K562 (cell line): ENCODE data around the gene WDR62.
"Not testable (repeated sequence)": the region's sequence is repeated elsewhere in the genome, so short reads cannot be mapped to it uniquely, and the experiment has no call there.

Experiments
- HNRNPL ChIP-seq: fragments of 200-400 bp; formaldehyde crosslinking; IDR thresholded peaks from 2 replicates; pipeline ENCODE4 v1.6.1; 2017; ENCODE audit warnings: low read depth, mild to moderate bottlenecking, low read length
- POLR2A ChIP-seq: fragments of 450-650 bp; conservative IDR thresholded peaks from 2 replicates; pipeline ENCODE4 v1.6.1; 2016
- ZFP36 ChIP-seq: fragments of 150-350 bp; IDR thresholded peaks from 2 replicates; pipeline ENCODE4 v1.6.1; 2018; ENCODE audit warnings: low read length, low read depth; ENCODE audit not compliant: partially characterized antibody
- TF ChIP-seq, protein P1 (sequence below), 3 experiments: IDR thresholded peaks in 2 of 3; conservative IDR thresholded peaks in 1 of 3; 2 replicates each; pipeline ENCODE4 v1.5.1; 2011 to 2012; ENCODE audit warnings: low read length in 3 of 3, mild to moderate bottlenecking in 3 of 3, control low read depth in 2 of 3, improper control_type of control experiment in 1 of 3, inconsistent platforms in 1 of 3, low read depth in 1 of 3, mixed read lengths in 1 of 3, moderate library complexity in 1 of 3; ENCODE audit not compliant: insufficient read depth in 2 of 3

DNA sequence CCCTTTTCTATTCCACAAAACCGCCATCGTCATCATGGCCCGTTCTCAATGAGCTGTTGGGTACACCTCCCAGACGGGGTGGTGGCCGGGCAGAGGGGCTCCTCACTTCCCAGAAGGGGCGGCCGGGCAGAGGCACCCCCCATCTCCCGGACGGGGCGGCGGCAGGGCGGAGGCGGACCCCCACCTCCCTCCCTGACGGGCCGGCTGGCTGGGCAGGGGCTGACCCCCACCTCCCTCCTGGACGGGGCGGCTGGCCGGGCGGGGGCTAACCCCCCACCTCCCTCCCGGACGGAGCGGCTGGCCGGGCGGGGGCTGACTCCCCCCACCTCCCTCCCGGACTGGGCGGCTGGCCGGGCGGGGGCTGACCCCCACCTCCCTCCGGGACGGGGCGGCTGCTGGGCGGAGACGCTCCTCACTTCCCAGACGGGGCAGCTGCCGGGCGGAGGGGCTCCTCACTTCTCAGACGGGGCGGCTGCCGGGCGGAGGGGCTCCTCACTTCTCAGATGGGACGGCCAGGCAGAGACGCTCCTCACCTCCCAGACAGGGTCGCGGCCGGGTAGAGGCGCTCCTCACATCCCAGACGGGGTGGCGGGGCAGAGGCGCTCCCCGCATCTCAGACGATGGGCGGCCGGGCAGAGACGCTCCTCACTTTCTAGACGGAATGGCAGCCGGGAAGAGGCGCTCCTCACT is 14.3 kb downstream of the WDR62 start:
- TF ChIP-seq, protein P1, sequence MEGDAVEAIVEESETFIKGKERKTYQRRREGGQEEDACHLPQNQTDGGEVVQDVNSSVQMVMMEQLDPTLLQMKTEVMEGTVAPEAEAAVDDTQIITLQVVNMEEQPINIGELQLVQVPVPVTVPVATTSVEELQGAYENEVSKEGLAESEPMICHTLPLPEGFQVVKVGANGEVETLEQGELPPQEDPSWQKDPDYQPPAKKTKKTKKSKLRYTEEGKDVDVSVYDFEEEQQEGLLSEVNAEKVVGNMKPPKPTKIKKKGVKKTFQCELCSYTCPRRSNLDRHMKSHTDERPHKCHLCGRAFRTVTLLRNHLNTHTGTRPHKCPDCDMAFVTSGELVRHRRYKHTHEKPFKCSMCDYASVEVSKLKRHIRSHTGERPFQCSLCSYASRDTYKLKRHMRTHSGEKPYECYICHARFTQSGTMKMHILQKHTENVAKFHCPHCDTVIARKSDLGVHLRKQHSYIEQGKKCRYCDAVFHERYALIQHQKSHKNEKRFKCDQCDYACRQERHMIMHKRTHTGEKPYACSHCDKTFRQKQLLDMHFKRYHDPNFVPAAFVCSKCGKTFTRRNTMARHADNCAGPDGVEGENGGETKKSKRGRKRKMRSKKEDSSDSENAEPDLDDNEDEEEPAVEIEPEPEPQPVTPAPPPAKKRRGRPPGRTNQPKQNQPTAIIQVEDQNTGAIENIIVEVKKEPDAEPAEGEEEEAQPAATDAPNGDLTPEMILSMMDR (IDR thresholded peaks at IDR 0.05 in 2 of 3, conservative IDR thresholded peaks at IDR 0.05 in 1 of 3; ENCODE audit: insufficient read depth in 2 of 3, low read depth in 1 of 3, low read length in 3 of 3), result not testable (repeated sequence)
- not testable (repeated sequence) for TF ChIP-seq POLR2A, ZFP36, HNRNPL
